Measurements from ENCODE around the gene PIGH.

The PIGH gene

GRCh38 chr14:67586369-67586768 is 13.7 kb downstream of the PIGH start:
- no peak overlapping the region for H2BK120ac ChIP-seq (ENCODE audit: low read depth, low read length)
- no peak overlapping the region for H2AK5ac ChIP-seq (ENCODE audit: low read length, severe bottlenecking)
- H3K27me3 ChIP-seq (ENCODE audit: control insufficient read depth in 1 of 2, insufficient read depth in 1 of 2, low read length in 2 of 2), result no peaks in the 10 kb centered on the region
- DNase-seq, result no peak
- no peak overlapping the region for H3K9ac ChIP-seq (ENCODE audit: low read length)
- H2BK15ac ChIP-seq (ENCODE audit: low read depth, poor library complexity, severe bottlenecking), result no peak overlapping the region
- H3K4me1 ChIP-seq (ENCODE audit: control insufficient read depth, insufficient read depth, low read depth, low read length), result no peaks in the 10 kb centered on the region
- no peak overlapping the region for H3K14ac ChIP-seq (ENCODE audit: low read length in 2 of 2)
- no peak overlapping the region for H3K27ac ChIP-seq (ENCODE audit: low read length, poor library complexity, severe bottlenecking)
- peaks cover 15 to 36% of the 10 kb centered on the region in 2 experiments for H3K36me3 ChIP-seq (ENCODE audit: control insufficient read depth in 1 of 2, insufficient read depth in 2 of 2, low read depth in 1 of 2, low read length in 2 of 2)
- H3K23ac ChIP-seq (ENCODE audit: low read length in 2 of 2), result no peak overlapping the region
- no peak overlapping the region for H2BK5ac ChIP-seq (ENCODE audit: low read depth, low read length, poor library complexity, severe bottlenecking)
- WGBS, result 90% methylated on average over 4 of the region's 4 CpGs
- H4K8ac ChIP-seq (ENCODE audit: low read length), result no peak overlapping the region
- H2BK12ac ChIP-seq (ENCODE audit: low read length in 2 of 2), result no peak overlapping the region
- H3K18ac ChIP-seq (ENCODE audit: low read depth in 1 of 2, low read length in 2 of 2), result no peak overlapping the region
- no peak overlapping the region for H4K91ac ChIP-seq (ENCODE audit: low read length)
- H3K9me3 ChIP-seq (ENCODE audit: control insufficient read depth, low read length), result no peaks in the 10 kb centered on the region
- no peak overlapping the region for H3K4me2 ChIP-seq (ENCODE audit: low read length, poor library complexity, severe bottlenecking)
- H3K4ac ChIP-seq (ENCODE audit: low read depth in 1 of 2, low read length in 2 of 2), result no peak overlapping the region
- H3K4me3 ChIP-seq (ENCODE audit: insufficient read depth in 1 of 2, low read depth in 1 of 2, low read length in 2 of 2), result no peak overlapping the region
- H2AFZ ChIP-seq (ENCODE audit: low read depth, low read length), result no peak overlapping the region
- H3K79me1 ChIP-seq (replicated peaks; ENCODE audit: low read length, poor library complexity, severe bottlenecking), result no peaks in the 10 kb centered on the region

GRCh38 chr14:67584978-67585377 is 15.1 kb downstream of the PIGH start:
- Histone ChIP-seq H3K4me2 (ENCODE audit: low read length, poor library complexity, severe bottlenecking) (no peak overlapping the region), H3K27ac (ENCODE audit: low read length, poor library complexity, severe bottlenecking) (no peak overlapping the region), H2BK12ac (ENCODE audit: low read length in 2 of 2) (no peak overlapping the region), H3K4me1 (ENCODE audit: control insufficient read depth, insufficient read depth, low read depth, low read length) (no peaks in the 10 kb centered on the region), H4K91ac (ENCODE audit: low read length) (no peak overlapping the region), H3K79me1 (replicated peaks; ENCODE audit: low read length, poor library complexity, severe bottlenecking) (no peaks in the 10 kb centered on the region), H3K23ac (ENCODE audit: low read length in 2 of 2) (no peak overlapping the region), H2BK5ac (ENCODE audit: low read depth, low read length, poor library complexity, severe bottlenecking) (no peak overlapping the region), H3K14ac (ENCODE audit: low read length in 2 of 2) (no peak overlapping the region), H3K18ac (ENCODE audit: low read depth in 1 of 2, low read length in 2 of 2) (no peak overlapping the region), H3K27me3 (ENCODE audit: control insufficient read depth in 1 of 2, insufficient read depth in 1 of 2, low read length in 2 of 2) (no peaks in the 10 kb centered on the region), H3K4me3 (ENCODE audit: insufficient read depth in 1 of 2, low read depth in 1 of 2, low read length in 2 of 2) (no peak overlapping the region), H2BK15ac (ENCODE audit: low read depth, poor library complexity, severe bottlenecking) (no peak overlapping the region), H2AFZ (ENCODE audit: low read depth, low read length) (no peak overlapping the region), H3K36me3 (ENCODE audit: control insufficient read depth in 1 of 2, insufficient read depth in 2 of 2, low read depth in 1 of 2, low read length in 2 of 2) (peaks cover 13 to 39% of the 10 kb centered on the region in 2 experiments), H3K9ac (ENCODE audit: low read length) (no peak overlapping the region), H2AK5ac (ENCODE audit: low read length, severe bottlenecking) (no peak overlapping the region), H3K9me3 (ENCODE audit: control insufficient read depth, low read length) (no peaks in the 10 kb centered on the region), H3K4ac (ENCODE audit: low read depth in 1 of 2, low read length in 2 of 2) (no peak overlapping the region), H4K8ac (ENCODE audit: low read length) (no peak overlapping the region), H2BK120ac (ENCODE audit: low read depth, low read length) (no peak overlapping the region)
- 90% methylated on average over 3 of the region's 3 CpGs for WGBS
- no peak for DNase-seq

- no peak overlapping the region for H4K8ac ChIP-seq (ENCODE audit: low read length)
- H3K4me3 ChIP-seq (ENCODE audit: insufficient read depth in 1 of 2, low read depth in 1 of 2, low read length in 2 of 2), result no peak overlapping the region
- no peak overlapping the region for H3K18ac ChIP-seq (ENCODE audit: low read depth in 1 of 2, low read length in 2 of 2)
- no peak overlapping the region for H3K4ac ChIP-seq (ENCODE audit: low read depth in 1 of 2, low read length in 2 of 2)
- H2BK120ac ChIP-seq (ENCODE audit: low read depth, low read length), result no peak overlapping the region
- no peaks in the 10 kb centered on the region for H3K79me1 ChIP-seq (replicated peaks; ENCODE audit: low read length, poor library complexity, severe bottlenecking)
- H3K9ac ChIP-seq (ENCODE audit: low read length), result no peak overlapping the region
- no peak overlapping the region for H3K27ac ChIP-seq (ENCODE audit: low read length, poor library complexity, severe bottlenecking)
- H2BK15ac ChIP-seq (ENCODE audit: low read depth, poor library complexity, severe bottlenecking), result no peak overlapping the region
- DNase-seq, result peak; percentile 63
- H3K14ac ChIP-seq (ENCODE audit: low read length in 2 of 2), result no peak overlapping the region
- 84% methylated on average over 6 of the region's 6 CpGs for WGBS
- H4K91ac ChIP-seq (ENCODE audit: low read length), result no peak overlapping the region
- H3K4me2 ChIP-seq (ENCODE audit: low read length, poor library complexity, severe bottlenecking), result no peak overlapping the region
- no peaks in the 10 kb centered on the region for H3K4me1 ChIP-seq (ENCODE audit: control insufficient read depth, insufficient read depth, low read depth, low read length)
- H2AK5ac ChIP-seq (ENCODE audit: low read length, severe bottlenecking), result no peak overlapping the region
- H3K27me3 ChIP-seq (ENCODE audit: control insufficient read depth in 1 of 2, insufficient read depth in 1 of 2, low read length in 2 of 2), result no peaks in the 10 kb centered on the region
- H2BK5ac ChIP-seq (ENCODE audit: low read depth, low read length, poor library complexity, severe bottlenecking), result no peak overlapping the region
- H2BK12ac ChIP-seq (ENCODE audit: low read length in 2 of 2), result no peak overlapping the region
- peaks cover 7 to 46% of the 10 kb centered on the region in 2 experiments for H3K36me3 ChIP-seq (ENCODE audit: control insufficient read depth in 1 of 2, insufficient read depth in 2 of 2, low read depth in 1 of 2, low read length in 2 of 2)
- H3K9me3 ChIP-seq (ENCODE audit: control insufficient read depth, low read length), result no peaks in the 10 kb centered on the region
- H2AFZ ChIP-seq (ENCODE audit: low read depth, low read length), result no peak overlapping the region
- H3K23ac ChIP-seq (ENCODE audit: low read length in 2 of 2), result no peak overlapping the region
Observed at GRCh38 chr14:67583711-67584644, 16.1 kb downstream of the PIGH start.

GRCh38 chr14:67582061-67582460 is 18.0 kb downstream of the PIGH start:
- H2BK5ac ChIP-seq (ENCODE audit: low read depth, low read length, poor library complexity, severe bottlenecking), result no peak overlapping the region
- H4K91ac ChIP-seq (ENCODE audit: low read length), result no peak overlapping the region
- no peaks in the 10 kb centered on the region for H3K9me3 ChIP-seq (ENCODE audit: control insufficient read depth, low read length)
- DNase-seq, result no peak
- H3K4me1 ChIP-seq (ENCODE audit: control insufficient read depth, insufficient read depth, low read depth, low read length), result peaks cover 3% of the 10 kb centered on the region
- no peak overlapping the region for H3K18ac ChIP-seq (ENCODE audit: low read depth in 1 of 2, low read length in 2 of 2)
- H3K23ac ChIP-seq (ENCODE audit: low read length in 2 of 2), result no peak overlapping the region
- no peak overlapping the region for H3K4me2 ChIP-seq (ENCODE audit: low read length, poor library complexity, severe bottlenecking)
- no peaks in the 10 kb centered on the region for H3K27me3 ChIP-seq (ENCODE audit: control insufficient read depth in 1 of 2, insufficient read depth in 1 of 2, low read length in 2 of 2)
- H3K14ac ChIP-seq (ENCODE audit: low read length in 2 of 2), result no peak overlapping the region
- H3K27ac ChIP-seq (ENCODE audit: low read length, poor library complexity, severe bottlenecking), result no peak overlapping the region
- WGBS, result 78% methylated on average over 7 of the region's 7 CpGs
- no peak overlapping the region for H2AFZ ChIP-seq (ENCODE audit: low read depth, low read length)
- H3K36me3 ChIP-seq (ENCODE audit: control insufficient read depth in 1 of 2, insufficient read depth in 2 of 2, low read depth in 1 of 2, low read length in 2 of 2), result peaks cover 0 to 58% of the 10 kb centered on the region in 2 experiments
- H2BK15ac ChIP-seq (ENCODE audit: low read depth, poor library complexity, severe bottlenecking), result no peak overlapping the region
- H3K79me1 ChIP-seq (replicated peaks; ENCODE audit: low read length, poor library complexity, severe bottlenecking), result no peaks in the 10 kb centered on the region
- H4K8ac ChIP-seq (ENCODE audit: low read length), result no peak overlapping the region
- no peak overlapping the region for H3K4me3 ChIP-seq (ENCODE audit: insufficient read depth in 1 of 2, low read depth in 1 of 2, low read length in 2 of 2)
- H3K9ac ChIP-seq (ENCODE audit: low read length), result no peak overlapping the region
- no peak overlapping the region for H3K4ac ChIP-seq (ENCODE audit: low read depth in 1 of 2, low read length in 2 of 2)
- H2BK120ac ChIP-seq (ENCODE audit: low read depth, low read length), result no peak overlapping the region
- H2AK5ac ChIP-seq (ENCODE audit: low read length, severe bottlenecking), result no peak overlapping the region
- H2BK12ac ChIP-seq (ENCODE audit: low read length in 2 of 2), result no peak overlapping the region

All from mesenchymal stem cell (in vitro differentiated cells and primary cell).